ENCODE results near the gene TBC1D22B. TPM values are rescaled to one million over a fixed set of nuclear protein-coding genes. Genes with fewer than 3 reads are reported as not detected.

The TBC1D22B gene
- total RNA-seq, 1 experiment from 2014 or later, result 13.5 TPM

DNA sequence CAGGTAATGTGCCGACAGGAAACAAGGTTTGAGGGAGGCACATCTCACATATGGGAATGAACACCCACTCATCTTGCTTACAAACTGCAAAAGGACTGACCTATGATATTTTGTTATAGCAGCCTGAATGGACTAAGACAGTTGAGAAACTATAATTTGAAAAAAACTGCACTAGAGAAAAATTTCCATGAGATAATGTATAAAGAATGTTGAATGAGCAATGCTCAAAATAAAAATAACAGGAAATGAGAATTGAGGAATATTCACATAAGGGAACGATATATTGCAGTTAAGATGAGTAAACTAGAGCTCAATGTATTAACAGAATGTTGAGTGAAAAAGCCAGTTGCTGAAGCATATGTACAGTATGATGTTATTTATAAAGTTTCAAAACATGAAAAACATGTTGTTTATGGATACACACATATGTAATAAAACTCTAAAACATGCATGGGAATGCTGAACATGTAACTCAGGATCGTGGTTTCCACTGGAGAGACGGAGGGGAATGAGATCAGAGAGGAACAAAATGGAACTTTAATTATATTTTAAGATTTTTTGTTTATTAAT is 6.3 kb upstream of the TBC1D22B start:
- CTCF ChIA-PET, result no interaction called here
- intact Hi-C loops (cut with micrococcal nuclease; ENCODE audit: unreplicated experiment), result no loop called here
- Histone ChIP-seq H3K36me3 (ENCODE audit: insufficient read depth, low read length, poor library complexity, severe bottlenecking) (no peaks in the 10 kb centered on the region), H3K4me1 (ENCODE audit: insufficient read depth, low read length, poor library complexity, severe bottlenecking) (no peaks in the 10 kb centered on the region), H3K27me3 (replicated peaks; ENCODE audit: insufficient read depth, low read depth, low read length, poor library complexity) (no peaks in the 10 kb centered on the region), H3K9me3 (ENCODE audit: low read depth, low read length, poor library complexity, severe bottlenecking) (no peaks in the 10 kb centered on the region), H3K27ac (ENCODE audit: low read depth, low read length, poor library complexity, severe bottlenecking) (no peak overlapping the region), H3K4me3 (ENCODE audit: low read depth, low read length, poor library complexity, severe bottlenecking) (no peak overlapping the region)
- no TSS peak for BruUV-seq (replicated peaks)
- TF ChIP-seq EZH2 (IDR thresholded peaks at IDR 0.05; ENCODE audit: borderline replicate concordance, low read depth, low read length, poor library complexity, severe bottlenecking), result no peak
- TF ChIP-seq, protein P1, sequence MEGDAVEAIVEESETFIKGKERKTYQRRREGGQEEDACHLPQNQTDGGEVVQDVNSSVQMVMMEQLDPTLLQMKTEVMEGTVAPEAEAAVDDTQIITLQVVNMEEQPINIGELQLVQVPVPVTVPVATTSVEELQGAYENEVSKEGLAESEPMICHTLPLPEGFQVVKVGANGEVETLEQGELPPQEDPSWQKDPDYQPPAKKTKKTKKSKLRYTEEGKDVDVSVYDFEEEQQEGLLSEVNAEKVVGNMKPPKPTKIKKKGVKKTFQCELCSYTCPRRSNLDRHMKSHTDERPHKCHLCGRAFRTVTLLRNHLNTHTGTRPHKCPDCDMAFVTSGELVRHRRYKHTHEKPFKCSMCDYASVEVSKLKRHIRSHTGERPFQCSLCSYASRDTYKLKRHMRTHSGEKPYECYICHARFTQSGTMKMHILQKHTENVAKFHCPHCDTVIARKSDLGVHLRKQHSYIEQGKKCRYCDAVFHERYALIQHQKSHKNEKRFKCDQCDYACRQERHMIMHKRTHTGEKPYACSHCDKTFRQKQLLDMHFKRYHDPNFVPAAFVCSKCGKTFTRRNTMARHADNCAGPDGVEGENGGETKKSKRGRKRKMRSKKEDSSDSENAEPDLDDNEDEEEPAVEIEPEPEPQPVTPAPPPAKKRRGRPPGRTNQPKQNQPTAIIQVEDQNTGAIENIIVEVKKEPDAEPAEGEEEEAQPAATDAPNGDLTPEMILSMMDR (conservative IDR thresholded peaks at IDR 0.05; ENCODE audit: low read depth, low read length), result no peak
- POLR2A ChIA-PET (ENCODE audit: low non-redundant PET), result interaction anchor here (0.5 kb wide), 1 partner anchor 376 kb away, joined by 3 read pairs; the partner anchor contains the start of gene PPIL1
- no peak for DNase-seq (ENCODE audit: low spot score)

DNA sequence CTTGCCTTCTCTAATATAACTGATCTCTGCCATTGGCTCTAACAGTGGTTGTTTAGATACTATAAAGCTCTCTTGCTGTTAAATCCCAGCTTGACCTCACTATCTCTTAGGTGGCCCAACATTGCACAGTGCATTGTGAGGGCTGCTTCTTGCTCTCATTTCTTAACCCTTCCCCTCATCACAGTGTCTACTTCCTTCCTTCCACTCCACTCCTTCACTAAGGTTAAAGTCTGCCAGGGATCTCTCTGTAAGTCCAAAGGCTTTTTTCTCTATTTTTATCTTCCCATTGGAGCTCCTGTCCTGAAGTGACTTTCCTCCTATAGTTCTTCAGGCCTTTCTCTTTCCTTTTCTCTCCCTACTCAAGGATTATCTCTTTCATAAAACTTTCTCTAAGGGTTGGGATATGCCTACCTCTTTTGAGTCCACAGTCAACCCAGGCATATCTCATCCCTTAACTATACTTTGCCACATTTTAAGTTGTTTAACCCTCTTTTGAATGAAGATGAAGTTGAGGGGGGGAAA is 4.0 kb upstream of the TBC1D22B start:
- H3K27ac ChIP-seq (ENCODE audit: low read depth, low read length, poor library complexity, severe bottlenecking), result no peak overlapping the region
- H3K36me3 ChIP-seq (ENCODE audit: insufficient read depth, low read length, poor library complexity, severe bottlenecking), result no peaks in the 10 kb centered on the region
- no peak for TF ChIP-seq EZH2 (IDR thresholded peaks at IDR 0.05; ENCODE audit: borderline replicate concordance, low read depth, low read length, poor library complexity, severe bottlenecking)
- TF ChIP-seq, protein P1 (conservative IDR thresholded peaks at IDR 0.05; ENCODE audit: low read depth, low read length), result no peak
- no peak overlapping the region for H3K4me3 ChIP-seq (ENCODE audit: low read depth, low read length, poor library complexity, severe bottlenecking)
- no TSS peak for BruUV-seq (replicated peaks)
- ChIA-PET CTCF (no interaction called here), POLR2A (ENCODE audit: low non-redundant PET) (no interaction called here)
- H3K4me1 ChIP-seq (ENCODE audit: insufficient read depth, low read length, poor library complexity, severe bottlenecking), result peaks cover 4% of the 10 kb centered on the region
- H3K9me3 ChIP-seq (ENCODE audit: low read depth, low read length, poor library complexity, severe bottlenecking), result no peaks in the 10 kb centered on the region
- no peak for DNase-seq (ENCODE audit: low spot score)
- intact Hi-C loops (cut with micrococcal nuclease; ENCODE audit: unreplicated experiment), result no loop called here
- H3K27me3 ChIP-seq (replicated peaks; ENCODE audit: insufficient read depth, low read depth, low read length, poor library complexity), result no peaks in the 10 kb centered on the region

DNA sequence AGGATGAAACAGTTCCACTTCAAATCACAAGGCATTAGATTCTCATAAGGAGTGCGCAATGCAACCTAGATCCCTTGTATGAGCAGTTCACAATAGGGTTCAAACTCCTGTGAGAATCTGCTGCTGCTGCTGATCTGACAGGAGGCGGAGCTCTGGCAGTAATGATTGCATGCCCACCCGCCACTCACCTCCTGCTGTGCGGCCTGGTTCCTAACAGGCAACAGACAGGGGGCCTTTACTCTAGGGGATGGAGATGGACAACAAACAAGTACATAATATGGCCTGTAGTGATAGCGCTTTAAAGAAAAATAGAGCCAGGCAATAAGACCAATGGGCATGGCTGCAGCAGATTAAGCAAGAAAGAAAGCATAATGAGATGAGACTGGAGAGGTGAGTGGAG is 2.7 kb upstream of the TBC1D22B start:
- no peak for TF ChIP-seq EZH2 (IDR thresholded peaks at IDR 0.05; ENCODE audit: borderline replicate concordance, low read depth, low read length, poor library complexity, severe bottlenecking)
- TF ChIP-seq, protein P1 (conservative IDR thresholded peaks at IDR 0.05; ENCODE audit: low read depth, low read length), result no peak
- no peak for DNase-seq (ENCODE audit: low spot score)
- Histone ChIP-seq H3K9me3 (ENCODE audit: low read depth, low read length, poor library complexity, severe bottlenecking) (no peaks in the 10 kb centered on the region), H3K27ac (ENCODE audit: low read depth, low read length, poor library complexity, severe bottlenecking) (no peak overlapping the region), H3K27me3 (replicated peaks; ENCODE audit: insufficient read depth, low read depth, low read length, poor library complexity) (no peaks in the 10 kb centered on the region), H3K4me3 (ENCODE audit: low read depth, low read length, poor library complexity, severe bottlenecking) (no peak overlapping the region), H3K36me3 (ENCODE audit: insufficient read depth, low read length, poor library complexity, severe bottlenecking) (no peaks in the 10 kb centered on the region), H3K4me1 (ENCODE audit: insufficient read depth, low read length, poor library complexity, severe bottlenecking) (peaks cover 16% of the 10 kb centered on the region)
- ChIA-PET POLR2A (ENCODE audit: low non-redundant PET) (no interaction called here), CTCF (no interaction called here)
- BruUV-seq (replicated peaks), result no TSS peak
- intact Hi-C loops (cut with micrococcal nuclease; ENCODE audit: unreplicated experiment), result no loop called here

Data from A673 (cell line).